Karpas-422 (cell line): ENCODE measurements around the gene NDUFAF2. TPM values are rescaled to one million over a fixed set of nuclear protein-coding genes. Genes with fewer than 3 reads are reported as not detected.
"Not testable (repeated sequence)": the region's sequence is repeated elsewhere in the genome, so short reads cannot be mapped to it uniquely, and the experiment has no call there.

ENCODE experiments used
- DNase-seq: peaks from one replicate; pipeline ENCODE4 v3.0.0-alpha.2; 2015
- H2AFZ ChIP-seq: fragments of 200-600 bp; sonication (generic); 2 replicates; pipeline ENCODE4 v1.6.1; 2014; ENCODE audit warnings: antibody characterized with exemption, low read length, mixed read lengths
- H3K27ac ChIP-seq: fragments of 200-600 bp; sonication (generic); 2 replicates; pipeline ENCODE4 v1.5.1; 2014; ENCODE audit warnings: mild to moderate bottlenecking, low read length, moderate library complexity
- H3K27me3 ChIP-seq: fragments of 200-600 bp; sonication (generic); 2 replicates; pipeline ENCODE4 v1.6.1; 2014; ENCODE audit warnings: low read length, mixed read lengths
- H3K36me3 ChIP-seq: fragments of 200-600 bp; sonication (generic); 2 replicates; pipeline ENCODE4 v1.6.1; 2014; ENCODE audit warnings: low read length, mixed read lengths; ENCODE audit not compliant: insufficient read depth
- H3K4me1 ChIP-seq: fragments of 200-600 bp; sonication (generic); 2 replicates; pipeline ENCODE4 v1.6.1; 2014; ENCODE audit warnings: mild to moderate bottlenecking, low read length, mixed read lengths
- H3K4me2 ChIP-seq: fragments of 200-600 bp; sonication (generic); 2 replicates; pipeline ENCODE4 v1.6.1; 2014; ENCODE audit warnings: low read length, low read depth, mild to moderate bottlenecking; ENCODE audit not compliant: poor library complexity, severe bottlenecking
- H3K4me3 ChIP-seq: fragments of 200-600 bp; sonication (generic); 2 replicates; pipeline ENCODE4 v1.5.1; 2014; ENCODE audit warnings: mild to moderate bottlenecking, antibody characterized with exemption, low read length, mixed read lengths
- H3K79me2 ChIP-seq: fragments of 200-600 bp; sonication (generic); 2 replicates; pipeline ENCODE4 v1.6.1; 2014; ENCODE audit warnings: mild to moderate bottlenecking, low read length, mixed read lengths
- H3K9ac ChIP-seq: fragments of 200-600 bp; sonication (generic); 2 replicates; pipeline ENCODE4 v1.6.0; 2014; ENCODE audit warnings: low read length
- H3K9me2 ChIP-seq: fragments of 200-600 bp; sonication (generic), shearing (Covaris generic); replicated peaks from 2 replicates; pipeline ENCODE4 v1.6.0; 2014; ENCODE audit warnings: mild to moderate bottlenecking, low read length, moderate library complexity; ENCODE audit not compliant: insufficient read depth
- H3K9me3 ChIP-seq: fragments of 300-700, 200-600 bp; sonication (generic); 2 replicates; pipeline ENCODE4 v1.6.1; 2014; ENCODE audit warnings: low read length, mixed read lengths
- H4K20me1 ChIP-seq: fragments of 200-600 bp; sonication (generic); 2 replicates; pipeline ENCODE4 v1.6.1; 2014; ENCODE audit warnings: mild to moderate bottlenecking, antibody characterized with exemption, low read length, low read depth; ENCODE audit not compliant: insufficient read depth
- total RNA-seq: library from RNA; depleted of rRNA; stranded (reverse); fragments of >200 nt; shearing (Covaris generic); gene quantifications from 2 replicates; pipeline ENCODE4 v1.2.3, GENCODE V29; 2014; ENCODE audit warnings: low replicate concordance

The NDUFAF2 gene
- total RNA-seq, 1 experiment from 2014 or later = 46.6 TPM

- Histone ChIP-seq H3K4me1 (peaks cover 3% of the 10 kb centered on the region; the same call in 1 of the 2 replicates), H3K27me3 (no peaks in the 10 kb centered on the region), H3K27ac (no peak overlapping the region), H3K9me2 (no peaks in the 10 kb centered on the region), H3K36me3 (peaks cover 6% of the 10 kb centered on the region; the same call in 1 of the 2 replicates), H3K9me3 (no peaks in the 10 kb centered on the region), H3K9ac (no peak overlapping the region), H3K79me2 (peaks cover 25% of the 10 kb centered on the region; the same call in 1 of the 2 replicates), H4K20me1 (no peaks in the 10 kb centered on the region), H3K4me2 (no peak overlapping the region), H3K4me3 (no peak overlapping the region), H2AFZ (no peak overlapping the region)
- no peak for DNase-seq
These were observed 140.9 kb downstream of the NDUFAF2 start for GRCh38 chr5:61085885-61086284.

DNA sequence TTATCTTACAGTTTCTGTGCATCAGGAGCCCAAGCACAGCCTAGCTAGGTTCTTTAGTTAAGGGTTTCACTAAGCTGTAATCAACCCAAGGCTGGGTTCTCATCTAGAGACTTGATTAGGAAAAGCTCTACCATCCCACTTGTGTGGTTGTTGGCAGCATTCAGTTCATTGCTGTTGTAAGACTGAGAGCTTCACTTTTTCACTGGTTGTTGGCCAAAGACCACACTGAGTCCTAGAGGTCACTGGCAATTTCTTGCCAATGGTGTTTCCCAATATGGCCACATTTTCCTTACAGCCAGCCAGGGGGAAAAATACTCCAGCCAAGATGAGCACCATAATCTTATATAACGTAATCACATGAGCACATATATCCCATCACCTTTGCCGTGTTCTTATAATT lies 142.9 kb downstream of the NDUFAF2 start:
- H4K20me1 ChIP-seq = no peaks in the 10 kb centered on the region
- H3K9me3 ChIP-seq = no peaks in the 10 kb centered on the region
- H3K4me1 ChIP-seq = peaks cover 3% of the 10 kb centered on the region; the same call in 1 of the 2 replicates
- H3K9me2 ChIP-seq = no peaks in the 10 kb centered on the region
- peaks cover 36% of the 10 kb centered on the region for H3K79me2 ChIP-seq
- no peak overlapping the region for H3K4me2 ChIP-seq
- H3K36me3 ChIP-seq = peaks cover 6% of the 10 kb centered on the region; the same call in 1 of the 2 replicates
- no peak overlapping the region for H3K27ac ChIP-seq
- no peaks in the 10 kb centered on the region for H3K27me3 ChIP-seq
- no peak overlapping the region for H3K9ac ChIP-seq
- H2AFZ ChIP-seq = no peak overlapping the region
- no peak for DNase-seq
- no peak overlapping the region for H3K4me3 ChIP-seq

DNA sequence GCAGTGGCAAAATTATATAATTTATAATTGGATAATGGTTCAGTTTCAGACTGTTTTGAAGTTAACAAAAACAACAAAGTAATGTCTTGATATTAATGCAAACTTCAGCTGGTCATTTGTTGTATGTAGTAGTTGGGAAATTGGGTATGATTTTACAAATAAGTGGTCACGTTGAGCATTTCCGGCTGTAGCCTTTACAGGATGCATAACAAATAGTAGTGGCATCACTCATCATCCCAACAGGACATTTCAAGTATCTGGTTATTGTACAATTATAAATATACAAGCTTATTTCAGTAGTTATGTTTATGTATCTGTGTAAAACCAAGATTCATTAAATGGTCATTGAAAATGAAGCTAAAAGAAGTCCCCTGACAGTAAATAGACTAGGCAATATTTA lies 144.3 kb downstream of the NDUFAF2 start:
- no peak overlapping the region for H3K27ac ChIP-seq
- DNase-seq = no peak
- no peak overlapping the region for H3K4me3 ChIP-seq
- peaks cover 5% of the 10 kb centered on the region; the same call in 1 of the 2 replicates for H3K36me3 ChIP-seq
- peaks cover 41% of the 10 kb centered on the region for H3K79me2 ChIP-seq
- no peak overlapping the region for H3K9ac ChIP-seq
- H3K4me1 ChIP-seq = peaks cover 3% of the 10 kb centered on the region; the same call in 1 of the 2 replicates
- no peaks in the 10 kb centered on the region for H4K20me1 ChIP-seq
- no peaks in the 10 kb centered on the region for H3K9me3 ChIP-seq
- H3K4me2 ChIP-seq = no peak overlapping the region
- no peak overlapping the region for H2AFZ ChIP-seq
- H3K27me3 ChIP-seq = no peaks in the 10 kb centered on the region
- H3K9me2 ChIP-seq = no peaks in the 10 kb centered on the region

DNA sequence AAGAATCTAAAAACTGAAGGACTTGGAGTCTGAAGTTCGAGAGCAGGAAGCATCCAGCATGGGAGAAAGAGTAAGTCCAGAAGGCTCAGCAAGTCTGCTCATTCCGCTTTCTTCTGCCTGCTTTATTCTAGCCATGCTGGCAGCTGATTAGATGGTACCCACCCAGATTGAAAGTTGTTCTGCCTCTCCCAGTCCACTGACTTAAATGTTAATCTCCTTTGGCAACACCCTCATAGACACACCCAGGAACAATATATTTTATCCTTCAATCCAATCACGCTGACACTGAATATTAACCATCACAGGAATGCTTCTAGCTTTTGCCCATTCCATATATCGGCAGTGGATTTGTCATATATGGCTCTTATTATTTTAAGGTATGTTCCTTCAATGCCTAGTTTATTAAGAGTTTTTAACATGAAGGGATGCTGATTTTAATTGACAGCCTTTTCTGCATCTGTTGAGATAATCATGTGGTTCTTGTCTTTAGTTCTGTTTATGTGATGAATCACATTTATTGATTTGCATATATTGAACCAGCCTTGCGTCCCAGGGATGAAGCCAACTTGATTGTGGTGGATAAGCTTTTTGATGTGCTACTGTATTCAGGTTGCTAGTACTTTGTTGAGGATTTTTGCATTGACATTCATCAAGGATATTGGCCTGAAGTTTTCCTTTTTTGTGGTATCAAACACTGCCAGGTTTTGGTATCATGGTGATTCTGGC lies 148.2 kb downstream of the NDUFAF2 start:
- H3K4me1 ChIP-seq, H3K9me2 ChIP-seq, H3K4me3 ChIP-seq, DNase-seq, H3K27ac ChIP-seq, H4K20me1 ChIP-seq, H3K36me3 ChIP-seq, H3K9me3 ChIP-seq, H2AFZ ChIP-seq, H3K4me2 ChIP-seq, H3K9ac ChIP-seq, H3K27me3 ChIP-seq: not testable (repeated sequence)
- H3K79me2 ChIP-seq = peaks cover 48% of the 10 kb centered on the region

- no peak for DNase-seq
- H3K4me3 ChIP-seq = no peak overlapping the region
- no peak overlapping the region for H3K9ac ChIP-seq
- H2AFZ ChIP-seq = no peak overlapping the region
- H3K27ac ChIP-seq = no peak overlapping the region
- H3K36me3 ChIP-seq = peaks cover 14% of the 10 kb centered on the region; the same call in 1 of the 2 replicates
- no peak overlapping the region for H3K4me2 ChIP-seq
- peaks cover 26% of the 10 kb centered on the region for H3K79me2 ChIP-seq
- H3K4me1 ChIP-seq = no peaks in the 10 kb centered on the region
- H3K27me3 ChIP-seq = no peaks in the 10 kb centered on the region
- H4K20me1 ChIP-seq = no peaks in the 10 kb centered on the region
- peaks cover 6% of the 10 kb centered on the region for H3K9me3 ChIP-seq
- H3K9me2 ChIP-seq = no peaks in the 10 kb centered on the region
These were observed 152.5 kb downstream of the NDUFAF2 start for GRCh38 chr5:61097465-61097864.

GRCh38 chr5:61098251-61098995 lies 153.4 kb downstream of the NDUFAF2 start:
- Histone ChIP-seq H3K27me3 (no peaks in the 10 kb centered on the region), H3K27ac (no peak overlapping the region), H3K36me3 (peaks cover 14% of the 10 kb centered on the region; the same call in 1 of the 2 replicates), H3K4me3 (no peak overlapping the region), H3K9ac (no peak overlapping the region), H3K9me3 (peaks cover 6% of the 10 kb centered on the region), H2AFZ (no peak overlapping the region), H3K4me2 (no peak overlapping the region), H4K20me1 (no peaks in the 10 kb centered on the region), H3K9me2 (no peaks in the 10 kb centered on the region), H3K4me1 (no peaks in the 10 kb centered on the region), H3K79me2 (peaks cover 22% of the 10 kb centered on the region)
- no peak for DNase-seq

DNA sequence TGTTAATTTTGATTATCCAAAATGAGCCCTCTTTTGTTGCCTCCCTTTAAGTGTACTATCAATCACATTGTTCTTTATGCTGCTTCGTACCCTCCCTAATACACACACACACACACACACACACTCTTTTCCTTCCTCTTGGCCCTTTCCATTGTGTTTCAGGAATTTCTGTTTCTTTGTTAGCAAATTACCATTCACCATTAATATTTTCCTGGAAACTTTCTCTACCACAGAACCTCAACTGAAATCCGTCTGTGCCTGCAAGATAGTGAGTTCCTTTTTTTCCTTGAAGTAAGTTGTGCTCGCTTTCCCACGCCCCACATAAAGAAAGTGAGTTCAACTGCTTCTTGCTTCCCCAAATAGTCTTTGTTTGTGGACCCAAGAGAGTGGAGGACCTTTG lies 155.4 kb downstream of the NDUFAF2 start:
- H3K79me2 ChIP-seq = peaks cover 7% of the 10 kb centered on the region
- no peak overlapping the region for H3K27ac ChIP-seq
- no peaks in the 10 kb centered on the region for H3K9me2 ChIP-seq
- H3K4me1 ChIP-seq = no peaks in the 10 kb centered on the region
- H3K4me2 ChIP-seq = no peak overlapping the region
- H3K27me3 ChIP-seq = no peaks in the 10 kb centered on the region
- no peak overlapping the region for H3K9ac ChIP-seq
- peaks cover 6% of the 10 kb centered on the region for H3K9me3 ChIP-seq
- H3K4me3 ChIP-seq = no peak overlapping the region
- no peak overlapping the region for H2AFZ ChIP-seq
- no peak for DNase-seq
- H3K36me3 ChIP-seq = peaks cover 14% of the 10 kb centered on the region; the same call in 1 of the 2 replicates
- H4K20me1 ChIP-seq = no peaks in the 10 kb centered on the region

GRCh38 chr5:61114441-61114840 lies 169.4 kb downstream of the NDUFAF2 start:
- H3K4me1 ChIP-seq = no peaks in the 10 kb centered on the region
- H3K27me3 ChIP-seq = no peaks in the 10 kb centered on the region
- peaks cover 17% of the 10 kb centered on the region for H3K79me2 ChIP-seq
- no peaks in the 10 kb centered on the region for H3K9me2 ChIP-seq
- no peak overlapping the region for H3K27ac ChIP-seq
- no peak overlapping the region for H3K4me2 ChIP-seq
- H2AFZ ChIP-seq = no peak overlapping the region
- peaks cover 4% of the 10 kb centered on the region; the same call in 1 of the 2 replicates for H3K9me3 ChIP-seq
- no peak for DNase-seq
- H3K36me3 ChIP-seq = no peaks in the 10 kb centered on the region
- no peak overlapping the region for H3K4me3 ChIP-seq
- no peak overlapping the region for H3K9ac ChIP-seq
- H4K20me1 ChIP-seq = no peaks in the 10 kb centered on the region
